ENCODE data around the gene COX4I1. TPM values are rescaled to one million over a fixed set of nuclear protein-coding genes. Genes with fewer than 3 reads are reported as not detected.

Gene COX4I1
- total RNA-seq, 3 donors from 2014 or later: 355 to 425 (median 400) TPM

GRCh38 chr16:85850344-85850880, 50.9 kb downstream of the COX4I1 start:
- peaks cover 0 to 30% of the 10 kb centered on the region in 2 donors for H3K27me3 ChIP-seq
- H3K36me3 ChIP-seq: no peaks in the 10 kb centered on the region
- DNase-seq (ENCODE audit: low spot score in 2 of 2): no peak
- no peaks in the 10 kb centered on the region for H3K4me1 ChIP-seq
- peaks cover 0 to 3% of the 10 kb centered on the region in 2 donors for H3K9me3 ChIP-seq
- intact Hi-C loops (cut with DNase I; ENCODE audit: low total_unique reads): no loop called here
- no peak for TF ChIP-seq POLR2A (IDR thresholded peaks at IDR 0.05)
- no peak for TF ChIP-seq POLR2AphosphoS5 (IDR thresholded peaks at IDR 0.05)
- TF ChIP-seq CTCF (IDR thresholded peaks at IDR 0.05): no peak
- H3K4me3 ChIP-seq: no peak overlapping the region
- H3K27ac ChIP-seq: no peak overlapping the region

- peak in 1 of 2 donors; percentile 11 for DNase-seq (ENCODE audit: low spot score in 2 of 2)
- H3K4me3 ChIP-seq: no peak overlapping the region
- peaks cover 0 to 25% of the 10 kb centered on the region in 2 donors for H3K27me3 ChIP-seq
- intact Hi-C loops (cut with DNase I; ENCODE audit: low total_unique reads): no loop called here
- no peaks in the 10 kb centered on the region for H3K36me3 ChIP-seq
- H3K4me1 ChIP-seq: no peaks in the 10 kb centered on the region
- no peak overlapping the region for H3K27ac ChIP-seq
- H3K9me3 ChIP-seq: peaks cover 0 to 3% of the 10 kb centered on the region in 2 donors
- TF ChIP-seq POLR2AphosphoS5 (IDR thresholded peaks at IDR 0.05) (no peak), CTCF (IDR thresholded peaks at IDR 0.05) (no peak), POLR2A (IDR thresholded peaks at IDR 0.05) (no peak)
These were observed 51.7 kb downstream of the COX4I1 start for GRCh38 chr16:85851034-85851785.

GRCh38 chr16:85853547-85854545, 54.4 kb downstream of the COX4I1 start:
- Histone ChIP-seq H3K27me3 (peaks cover 0 to 21% of the 10 kb centered on the region in 2 donors), H3K36me3 (no peaks in the 10 kb centered on the region), H3K4me3 (no peak overlapping the region), H3K4me1 (no peaks in the 10 kb centered on the region), H3K9me3 (peaks cover 0 to 3% of the 10 kb centered on the region in 2 donors), H3K27ac (no peak overlapping the region)
- TF ChIP-seq CTCF (IDR thresholded peaks at IDR 0.05): no peak
- TF ChIP-seq POLR2A (IDR thresholded peaks at IDR 0.05): no peak
- no peak for TF ChIP-seq POLR2AphosphoS5 (IDR thresholded peaks at IDR 0.05)
- no peak for DNase-seq (ENCODE audit: low spot score in 2 of 2)
- intact Hi-C loops (cut with DNase I; ENCODE audit: low total_unique reads): no loop called here

- no peak overlapping the region for H3K27ac ChIP-seq
- no peak for TF ChIP-seq POLR2A (IDR thresholded peaks at IDR 0.05)
- no peak for TF ChIP-seq CTCF (IDR thresholded peaks at IDR 0.05)
- TF ChIP-seq POLR2AphosphoS5 (IDR thresholded peaks at IDR 0.05): no peak
- peaks cover 0 to 24% of the 10 kb centered on the region in 2 donors for H3K27me3 ChIP-seq
- no peaks in the 10 kb centered on the region for H3K36me3 ChIP-seq
- intact Hi-C loops (cut with DNase I; ENCODE audit: low total_unique reads): no loop called here
- H3K4me1 ChIP-seq: no peaks in the 10 kb centered on the region
- DNase-seq (ENCODE audit: low spot score in 2 of 2): no peak
- H3K9me3 ChIP-seq: peaks cover 0 to 3% of the 10 kb centered on the region in 2 donors
- no peak overlapping the region for H3K4me3 ChIP-seq
These were observed 55.4 kb downstream of the COX4I1 start for GRCh38 chr16:85854935-85855334.
